Stimulated activated CD4-positive, alpha-beta T cell treated with anti-CD3 and anti-CD28 coated beads, Interleukin-1b, Interleukin-23, amount 100 ng/mL, for 24 hours (primary cell): Measurements from ENCODE around the gene OR9Q1.

Experiments used
- DNase-seq, 4 experiments: peaks; one replicate each; pipeline ENCODE4 v3.0.0-alpha.2; 2020; ENCODE audit warnings: low read depth in 4 of 4, low spot score in 1 of 4

OR9Q1 gene

DNA sequence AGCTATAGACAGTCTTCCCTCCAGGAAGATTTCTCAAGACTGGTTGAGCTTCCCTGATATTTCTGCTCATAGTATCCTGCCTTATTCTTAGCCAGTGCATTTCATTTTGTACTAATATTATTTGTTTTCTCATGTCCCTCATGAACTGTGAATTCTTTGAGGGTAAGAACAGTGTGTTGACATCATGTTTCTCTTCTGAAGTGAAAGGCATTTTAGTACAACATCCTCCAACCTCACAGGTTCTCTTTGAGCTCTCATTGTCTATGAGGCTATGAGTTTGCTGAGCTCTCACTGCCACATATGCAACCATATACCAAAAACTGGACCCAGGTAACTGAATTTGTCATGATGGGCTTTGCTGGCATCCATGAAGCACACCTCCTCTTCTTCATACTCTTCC is 7.0 kb downstream of the OR9Q1 start, which contains the start of gene OR6Q1:
OR6Q1 (plus strand) TSS at position 301 of the 400 bp plus-strand sequence; CDS start at position 301, 0 bp downstream.
- no peak for DNase-seq

DNA sequence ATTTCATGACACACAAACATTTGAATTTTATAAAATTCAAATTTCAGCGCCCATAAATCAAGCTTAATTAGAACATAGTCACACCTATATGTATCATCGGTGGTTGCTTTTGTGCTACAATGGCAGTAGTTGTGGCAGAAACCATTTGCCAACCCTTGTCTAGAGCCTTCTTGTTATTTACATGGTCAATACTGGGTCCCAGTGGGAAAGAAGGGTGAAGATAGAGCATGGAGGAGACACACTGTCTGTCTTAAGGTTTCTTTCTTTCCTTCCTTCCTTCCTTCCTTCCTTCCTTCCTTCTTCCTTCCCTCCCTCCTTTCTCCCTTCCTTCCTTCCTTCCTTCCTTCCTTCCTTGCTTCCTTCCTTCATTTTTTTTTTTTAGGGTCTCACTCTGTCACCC is 10.8 kb downstream of the OR9Q1 start:
- DNase-seq: no peak

DNA sequence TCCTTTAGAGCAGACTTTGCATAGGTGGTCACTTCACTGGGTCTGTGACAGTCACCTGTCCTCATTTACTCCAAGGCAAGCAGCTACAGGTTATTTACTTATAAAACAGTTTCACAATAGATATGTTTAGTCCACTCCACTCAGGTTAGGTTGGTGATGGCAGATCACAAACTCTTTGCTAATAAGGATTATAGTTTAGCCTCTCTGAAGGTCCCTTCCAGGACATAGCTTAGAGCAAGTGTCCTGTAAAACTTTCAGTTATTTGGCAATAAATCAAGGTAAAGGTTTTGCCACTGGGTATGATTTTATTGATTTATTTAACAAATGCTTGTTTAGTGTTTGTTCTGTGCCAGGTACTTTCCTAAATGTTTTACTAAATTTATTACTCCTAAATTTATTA is 15.9 kb downstream of the OR9Q1 start:
- DNase-seq: no peak

DNA sequence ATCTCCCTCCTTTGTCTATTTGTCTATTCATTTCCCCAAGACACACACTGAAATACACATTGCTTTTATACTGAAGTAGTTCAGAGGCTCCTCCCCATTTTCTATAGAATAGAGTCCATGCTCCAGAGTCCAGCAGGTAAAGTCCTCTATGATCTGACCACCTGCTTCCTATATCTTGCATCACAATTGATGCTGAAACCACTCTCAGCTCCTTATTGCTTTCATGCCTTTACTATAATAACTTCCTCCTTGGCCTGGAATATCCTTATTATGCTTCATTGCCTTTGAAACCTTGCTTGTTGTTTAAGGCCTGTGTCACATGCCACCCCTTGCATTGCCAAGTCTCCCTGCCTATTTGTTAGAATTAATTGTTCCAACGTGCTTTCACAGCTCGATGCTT is 19.7 kb downstream of the OR9Q1 start:
- no peak for DNase-seq

- DNase-seq: no peak
These were observed 22.6 kb downstream of the OR9Q1 start for GRCh38 chr11:58046231-58046630.

DNA sequence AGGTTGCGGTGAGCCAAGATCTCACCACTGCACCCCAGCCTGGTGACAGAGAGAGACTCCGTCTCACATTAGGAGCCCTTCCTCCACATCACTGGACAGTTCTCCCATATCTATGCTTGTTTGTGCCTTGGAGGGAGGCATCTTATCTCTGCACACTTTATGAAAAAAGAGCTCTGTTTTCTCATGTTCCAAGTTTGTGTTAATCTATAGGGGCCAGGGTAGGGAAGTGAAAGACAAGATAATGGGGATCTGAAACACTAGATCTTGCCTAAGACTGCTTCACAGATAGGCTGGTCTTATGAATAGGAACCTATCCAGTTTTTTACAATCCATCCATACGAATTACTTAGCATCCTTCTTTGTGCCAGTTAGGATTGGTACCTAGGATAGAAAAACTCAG is 24.1 kb downstream of the OR9Q1 start:
- no peak for DNase-seq

DNA sequence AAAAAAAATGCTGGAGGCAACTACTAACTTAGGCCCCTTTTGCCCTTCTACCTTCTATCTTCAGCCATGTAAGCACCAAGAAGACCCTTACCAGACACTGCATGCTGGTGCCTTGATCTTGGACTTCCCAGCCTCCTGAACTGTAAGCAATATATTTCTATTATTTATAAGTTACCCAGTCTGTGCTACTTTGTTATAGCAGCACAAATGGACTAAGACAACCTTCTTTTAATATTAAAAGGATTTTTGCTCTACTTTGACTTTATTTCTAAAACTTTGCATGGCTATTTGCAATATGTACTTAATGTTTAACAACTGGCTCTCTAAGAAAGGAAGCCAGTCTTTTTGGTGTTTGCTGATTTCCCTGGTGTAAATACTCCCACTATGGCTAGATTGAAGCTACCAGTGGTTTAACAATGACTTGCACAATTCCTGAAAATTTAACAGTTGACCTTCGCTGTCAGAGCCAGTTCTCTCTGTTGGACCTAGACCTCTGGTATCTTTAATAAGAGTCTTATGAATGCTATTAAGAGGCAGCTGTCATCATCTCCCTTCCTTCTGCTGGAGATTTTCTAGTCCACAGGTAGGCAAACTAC is 32.2 kb downstream of the OR9Q1 start:
- no peak for DNase-seq

DNA sequence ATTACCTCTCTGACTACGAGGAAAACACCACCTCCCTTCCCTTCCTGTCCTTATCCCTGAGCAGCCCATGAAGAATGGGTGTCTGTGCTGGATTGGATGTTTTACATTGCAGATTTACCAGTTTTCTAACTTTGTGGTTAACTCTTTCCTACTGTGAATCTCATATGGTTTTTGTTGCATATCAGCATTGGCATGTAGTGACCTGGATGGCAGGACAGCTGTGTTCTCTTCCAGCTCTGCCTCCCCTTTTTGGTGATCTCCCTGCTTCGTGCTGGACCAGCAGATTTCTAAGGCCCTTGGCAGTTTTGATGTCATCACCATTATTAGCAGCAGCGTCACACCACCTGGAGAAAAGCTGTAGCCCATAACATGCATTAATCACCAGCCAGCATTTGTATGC is 33.8 kb downstream of the OR9Q1 start:
- DNase-seq: no peak

GRCh38 chr11:58058276-58059006 is 34.8 kb downstream of the OR9Q1 start:
- DNase-seq: no peak

GRCh38 chr11:58059007-58059350 is 35.3 kb downstream of the OR9Q1 start:
- DNase-seq: no peak

DNA sequence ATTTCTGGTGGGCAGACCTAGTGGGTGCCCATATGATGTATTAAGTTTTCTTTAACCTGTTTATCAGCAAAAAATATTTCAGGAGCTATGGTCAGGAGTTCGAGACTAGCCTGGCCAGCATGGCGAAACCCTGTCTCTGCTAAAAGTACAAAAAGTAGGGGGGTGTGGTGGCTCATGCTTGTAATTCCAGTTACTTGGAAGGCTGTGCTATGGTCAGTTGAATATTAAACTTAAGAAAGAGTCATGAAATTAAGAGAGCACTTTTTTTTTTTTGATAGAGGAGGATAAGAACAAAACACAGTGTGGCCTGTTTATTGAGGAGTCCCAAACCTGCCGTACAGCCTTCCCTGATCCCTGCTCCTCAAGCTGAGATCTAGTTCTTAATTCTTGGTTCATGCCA is 36.9 kb downstream of the OR9Q1 start:
- DNase-seq: no peak

- DNase-seq: no peak
These were observed 37.4 kb downstream of the OR9Q1 start for GRCh38 chr11:58060939-58061672.

DNA sequence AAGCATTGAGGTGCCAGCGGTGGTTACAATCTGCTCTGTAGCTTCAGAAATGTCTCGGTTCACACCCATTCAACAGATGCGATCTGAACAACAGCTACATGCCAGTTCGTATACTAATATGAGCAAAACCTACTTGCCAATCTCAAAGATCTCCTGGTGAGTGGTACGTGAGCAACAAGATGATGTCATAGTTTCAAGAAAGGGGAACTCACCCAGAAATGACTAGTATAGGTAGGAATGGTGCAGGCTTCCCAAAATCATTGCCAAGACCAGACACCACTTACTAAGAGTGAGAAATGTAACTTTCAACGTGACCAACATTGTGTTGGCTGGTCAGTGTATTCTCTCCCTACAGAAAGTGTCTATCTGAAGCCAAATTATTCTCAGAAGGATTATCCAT is 38.1 kb downstream of the OR9Q1 start:
- no peak for DNase-seq

- DNase-seq: no peak
These were observed 44.0 kb downstream of the OR9Q1 start for GRCh38 chr11:58067685-58068084.

DNA sequence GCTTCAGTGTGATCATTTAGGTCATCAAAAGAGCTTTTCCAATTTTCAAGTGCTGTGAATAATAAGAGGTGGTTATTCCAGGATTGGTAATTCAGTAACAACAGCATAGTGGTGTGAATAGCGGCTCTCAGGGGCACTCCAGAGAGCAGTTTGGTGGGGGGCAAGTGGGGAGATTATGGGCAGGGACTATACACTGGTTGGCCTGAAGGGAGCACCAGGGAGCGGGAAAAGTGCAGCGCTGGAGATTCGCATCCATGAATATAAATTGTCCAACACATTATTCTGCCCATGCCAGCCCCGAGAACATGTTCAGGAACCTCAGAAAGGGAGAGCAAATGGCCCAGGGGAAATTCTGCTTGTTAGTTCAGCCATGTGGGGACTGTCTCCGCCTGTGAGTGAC is 45.0 kb downstream of the OR9Q1 start:
- DNase-seq: no peak

DNA sequence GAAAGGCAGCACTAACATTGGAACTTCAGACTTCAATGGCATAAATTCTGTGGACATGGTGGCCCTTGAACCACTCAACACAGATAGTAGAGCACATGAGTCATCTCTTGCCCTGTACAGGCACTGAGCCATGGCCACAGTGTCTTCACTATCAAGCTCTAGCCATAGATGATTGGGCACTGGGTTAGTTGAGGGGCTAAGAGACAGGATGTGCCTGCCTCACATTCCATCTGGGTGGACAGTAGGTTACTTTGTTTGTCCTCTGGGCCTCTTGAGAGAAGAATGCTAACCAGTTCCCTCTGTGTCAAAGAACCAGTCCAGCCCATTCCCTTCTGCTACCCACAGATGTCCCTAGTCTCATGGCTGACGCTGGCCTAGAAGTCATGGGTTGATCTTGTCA is 46.9 kb downstream of the OR9Q1 start:
- DNase-seq: no peak

- no peak for DNase-seq
These were observed 52.1 kb downstream of the OR9Q1 start for GRCh38 chr11:58075781-58076180.

DNA sequence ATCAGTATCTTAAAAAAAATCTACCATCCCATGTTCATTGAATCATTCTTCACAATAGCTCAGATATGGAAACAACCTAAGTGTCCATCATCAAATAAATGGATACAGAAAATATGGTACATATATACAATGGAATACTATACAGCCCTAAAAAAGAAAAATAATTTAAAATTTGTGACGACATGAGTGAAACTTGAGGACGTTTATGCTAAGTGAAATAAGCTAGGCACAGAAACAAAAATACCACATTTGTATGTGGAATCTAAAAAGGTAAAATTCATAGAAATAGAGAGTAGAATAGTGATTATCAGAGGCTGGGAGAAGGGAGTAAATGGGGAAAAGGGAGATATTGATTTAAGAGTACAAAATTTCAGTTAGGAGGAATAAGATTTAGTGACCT is 62.8 kb downstream of the OR9Q1 start:
- no peak for DNase-seq

DNA sequence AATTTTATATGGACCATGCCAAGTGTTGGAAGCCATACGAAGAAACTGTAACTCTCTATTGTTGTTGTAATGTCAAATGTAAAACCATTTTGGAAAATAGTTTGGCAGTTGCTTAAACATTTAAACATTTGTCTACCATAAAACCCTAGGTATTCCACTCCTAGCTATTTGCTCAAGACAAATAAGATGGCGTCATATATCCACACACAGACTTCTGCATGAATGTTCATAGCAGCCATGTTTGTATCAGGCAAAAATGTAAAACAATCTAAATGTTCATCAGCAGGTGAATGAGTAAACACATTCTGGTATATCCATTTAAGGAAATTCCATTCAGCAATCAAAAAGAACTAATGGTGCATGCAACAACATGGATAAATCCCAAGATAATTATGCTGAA is 73.8 kb downstream of the OR9Q1 start:
- no peak for DNase-seq

DNA sequence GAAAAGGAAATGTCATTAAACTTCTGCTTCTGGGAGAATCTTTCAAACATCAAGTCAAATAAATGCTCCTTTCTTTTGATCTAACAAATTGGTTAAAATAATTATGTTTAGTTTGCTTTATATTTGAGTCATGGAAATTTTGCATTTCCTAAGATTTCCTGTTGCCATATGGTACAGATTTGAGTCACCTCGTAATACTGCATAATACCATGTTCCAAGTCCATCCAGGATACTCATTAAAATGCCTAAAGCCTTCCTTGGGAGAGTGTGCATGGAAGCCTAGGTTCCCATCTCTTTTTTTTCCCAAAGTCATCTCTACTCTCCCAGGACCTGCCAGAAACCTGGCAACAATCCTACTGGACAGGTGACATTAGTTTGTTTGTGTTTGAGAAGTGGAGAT is 97.4 kb downstream of the OR9Q1 start:
- DNase-seq: no peak

GRCh38 chr11:58125469-58125868 is 101.8 kb downstream of the OR9Q1 start, which contains the start of gene OR9I1:
TSS of gene OR9I1 (minus strand) at chr11:58125530. CDS start at chr11:58119444, 6,086 bp downstream.
- DNase-seq: no peak

- DNase-seq: no peak
These were observed 103.7 kb downstream of the OR9Q1 start for GRCh38 chr11:58127350-58127749.
